Mucosa of descending colon (tissue), 3 donors: ENCODE data around the gene LCE1B. TPM values are rescaled to one million over a fixed set of nuclear protein-coding genes. Genes with fewer than 3 reads are reported as not detected.

ENCODE experiments used
- ATAC-seq: fragments of 200-7000 bp; cut with Tn5 transposase; one replicate; pipeline ENCODE4 v1.9.1; 2020; ENCODE audit warnings: mild to moderate bottlenecking, moderate library complexity
- DNase-seq, 3 donors: peaks; one replicate each; pipeline ENCODE4 v3.0.0-alpha.2; 2020
- H3K36me3 ChIP-seq: fragments of 200-600 bp; one replicate; pipeline ENCODE4 v1.8.0; 2021; ENCODE audit warnings: low read depth, mild to moderate bottlenecking
- H3K4me1 ChIP-seq: fragments of 200-600 bp; one replicate; pipeline ENCODE4 v1.8.0; 2021; ENCODE audit warnings: low read depth, mild to moderate bottlenecking
- H3K4me3 ChIP-seq: fragments of 200-600 bp; one replicate; pipeline ENCODE4 v1.8.0; 2021; ENCODE audit warnings: mild to moderate bottlenecking
- H3K9me3 ChIP-seq: fragments of 200-600 bp; one replicate; pipeline ENCODE4 v1.8.0; 2021; ENCODE audit warnings: mild to moderate bottlenecking
- intact Hi-C, 2 donors: fragments of 100-400 bp; cut with DNase I in 1 of 2; cut with micrococcal nuclease in 1 of 2; formaldehyde crosslinking; loops; one replicate each; pipeline versions ENCODE4 v1.11.0 to v1.11.1; 2022; cut with DNase I, micrococcal nuclease
- total RNA-seq, 3 donors: library from RNA; stranded (reverse); fragmentation: NEBNext Ultra II Directional in 2 of 3; extraction: Animal tissue kit (Norgen Biotek cat#: 25700) in 2 of 3; gene quantifications; one replicate each; pipeline versions ENCODE4 v1.2.1 to v1.2.4, GENCODE V29; 2021 to 2023
- TF ChIP-seq, protein P1 (sequence below): fragments of 200-600 bp; IDR thresholded peaks from one replicate; pipeline ENCODE4 v1.8.0; 2022; ENCODE audit warnings: antibody characterized with exemption, mild to moderate bottlenecking
- donor health status: DM: no; HTN: no; CAD: no; lungs with moderate emphysema.
- donor health status: DM: no; HTN: no; CAD: no.
- donor health status: DM: no; HTN: yes; CAD: no.

The LCE1B gene
- total RNA-seq, 3 donors from 2014 or later = not detected

- Histone ChIP-seq H3K36me3 (no peaks in the 10 kb centered on the region), H3K4me1 (no peaks in the 10 kb centered on the region), H3K9me3 (no peaks in the 10 kb centered on the region), H3K4me3 (no peak overlapping the region)
- TF ChIP-seq, protein P1, sequence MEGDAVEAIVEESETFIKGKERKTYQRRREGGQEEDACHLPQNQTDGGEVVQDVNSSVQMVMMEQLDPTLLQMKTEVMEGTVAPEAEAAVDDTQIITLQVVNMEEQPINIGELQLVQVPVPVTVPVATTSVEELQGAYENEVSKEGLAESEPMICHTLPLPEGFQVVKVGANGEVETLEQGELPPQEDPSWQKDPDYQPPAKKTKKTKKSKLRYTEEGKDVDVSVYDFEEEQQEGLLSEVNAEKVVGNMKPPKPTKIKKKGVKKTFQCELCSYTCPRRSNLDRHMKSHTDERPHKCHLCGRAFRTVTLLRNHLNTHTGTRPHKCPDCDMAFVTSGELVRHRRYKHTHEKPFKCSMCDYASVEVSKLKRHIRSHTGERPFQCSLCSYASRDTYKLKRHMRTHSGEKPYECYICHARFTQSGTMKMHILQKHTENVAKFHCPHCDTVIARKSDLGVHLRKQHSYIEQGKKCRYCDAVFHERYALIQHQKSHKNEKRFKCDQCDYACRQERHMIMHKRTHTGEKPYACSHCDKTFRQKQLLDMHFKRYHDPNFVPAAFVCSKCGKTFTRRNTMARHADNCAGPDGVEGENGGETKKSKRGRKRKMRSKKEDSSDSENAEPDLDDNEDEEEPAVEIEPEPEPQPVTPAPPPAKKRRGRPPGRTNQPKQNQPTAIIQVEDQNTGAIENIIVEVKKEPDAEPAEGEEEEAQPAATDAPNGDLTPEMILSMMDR = no peak
- intact Hi-C loops = no loop called here
- DNase-seq (no peak), ATAC-seq (no peak)
Observed at GRCh38 chr1:152860129-152860528, 48.4 kb downstream of the LCE1B start.

- no peaks in the 10 kb centered on the region for H3K9me3 ChIP-seq
- TF ChIP-seq, protein P1 = no peak
- intact Hi-C loops = no loop called here
- ATAC-seq (no peak), DNase-seq (no peak)
- no peaks in the 10 kb centered on the region for H3K36me3 ChIP-seq
- no peaks in the 10 kb centered on the region for H3K4me1 ChIP-seq
- H3K4me3 ChIP-seq = no peak overlapping the region
Observed at GRCh38 chr1:152861374-152861773, 49.6 kb downstream of the LCE1B start.

Other genes starting within 250 kb of the LCE1B start
- not detected for gene LCE3E, start 245.2 kb upstream of the LCE1B start, total RNA-seq
- gene LCE3D, start 231.5 kb upstream of the LCE1B start, total RNA-seq = not detected
- gene LCE3C, start 211.7 kb upstream of the LCE1B start, total RNA-seq = not detected
- not detected for gene LCE3B, start 198.2 kb upstream of the LCE1B start, total RNA-seq
- gene LCE3A, start 188.9 kb upstream of the LCE1B start, total RNA-seq = not detected
- gene LCE2D, start 148.6 kb upstream of the LCE1B start, total RNA-seq = not detected
- gene LCE2C, start 136.7 kb upstream of the LCE1B start, total RNA-seq = not detected
- not detected for gene LCE2B, start 125.8 kb upstream of the LCE1B start, total RNA-seq
- not detected for gene LCE2A, start 113.6 kb upstream of the LCE1B start, total RNA-seq
- not detected for gene LCE4A, start 103.8 kb upstream of the LCE1B start, total RNA-seq
- gene KPRP, start 53.9 kb upstream of the LCE1B start, total RNA-seq = not detected
- not detected for gene LCE1F, start 36.8 kb upstream of the LCE1B start, total RNA-seq
- not detected for gene LCE1E, start 25.7 kb upstream of the LCE1B start, total RNA-seq
- gene LCE1D, start 15.2 kb upstream of the LCE1B start, total RNA-seq = not detected
- not detected for gene LCE1C, start 5.3 kb upstream of the LCE1B start, total RNA-seq
- not detected for gene LCE1A, start 15.5 kb downstream of the LCE1B start, total RNA-seq
- gene LCE6A, start 30.9 kb downstream of the LCE1B start, total RNA-seq = not detected
- gene LCE7A, start 48.0 kb downstream of the LCE1B start, total RNA-seq = not detected
- not detected for gene SMCP, start 66.4 kb downstream of the LCE1B start, total RNA-seq
- not detected for gene IVL, start 96.6 kb downstream of the LCE1B start, total RNA-seq
- not detected for gene SPRR5, start 135.2 kb downstream of the LCE1B start, total RNA-seq
- gene SPRR4, start 158.7 kb downstream of the LCE1B start, total RNA-seq = not detected
- not detected for gene SPRR1A, start 172.1 kb downstream of the LCE1B start, total RNA-seq
- under 1 TPM in 1 of 3 donors, not detected in 2; 0.93 TPM for gene SPRR3, start 189.8 kb downstream of the LCE1B start, total RNA-seq
- not detected for gene SPRR1B, start 219.2 kb downstream of the LCE1B start, total RNA-seq
- under 1 TPM in 1 of 3 donors, not detected in 2; 0.41 TPM for gene SPRR2D, start 229.1 kb downstream of the LCE1B start, total RNA-seq
- not detected for gene SPRR2A, start 245.5 kb downstream of the LCE1B start, total RNA-seq